Measurements from ENCODE around the gene HSPA4. TPM values are rescaled to one million over a fixed set of nuclear protein-coding genes. Genes with fewer than 3 reads are reported as not detected.
A peak's percentile ranks its signal among the peaks of the same experiment; 100 is the strongest.
"Not testable (repeated sequence)": the region's sequence is repeated elsewhere in the genome, so short reads cannot be mapped to it uniquely, and the experiment has no call there.

The HSPA4 gene
- total RNA-seq = 140 TPM

- FAIRE-seq (no peak), DNase-seq (ENCODE audit: low spot score in 2 of 2) (peak; percentile 95 to 98)
Observed at GRCh38 chr5:133051542-133052316, at the start of gene HSPA4. TSS of gene HSPA4 (plus strand) at chr5:133052013. CDS start at chr5:133052251, 238 bp downstream.

- no peak for FAIRE-seq
Observed at GRCh38 chr5:133006653-133007052, 45.2 kb upstream of the HSPA4 start.

GRCh38 chr5:133008455-133008854 lies 43.4 kb upstream of the HSPA4 start:
- DNase-seq (ENCODE audit: low spot score in 2 of 2); FAIRE-seq: not testable (repeated sequence)

More at GRCh38 chr5:133006653-133007052, 45.2 kb upstream of the HSPA4 start:
- no peak for DNase-seq (ENCODE audit: low spot score in 2 of 2)

DNA sequence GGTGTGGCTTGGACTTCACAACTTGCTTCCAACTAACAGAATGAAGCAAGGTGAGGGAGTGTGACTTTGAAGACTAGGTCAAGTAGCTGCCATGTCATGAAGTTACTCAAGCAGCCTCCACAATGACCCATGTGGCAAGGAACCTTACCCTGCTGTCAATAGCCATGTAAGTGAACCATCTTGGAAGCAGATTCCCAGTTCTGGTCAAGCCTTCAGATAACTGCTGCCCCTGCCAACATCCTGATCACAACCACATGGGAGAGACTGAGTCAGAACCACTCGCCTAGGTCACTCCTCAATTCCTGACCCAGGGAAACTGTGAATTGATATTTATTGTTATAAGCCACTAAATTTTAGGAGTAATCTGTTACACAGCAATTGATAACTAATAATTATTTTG lies 36.3 kb upstream of the HSPA4 start:
- no peak for FAIRE-seq
- no peak for DNase-seq (ENCODE audit: low spot score in 2 of 2)

DNA sequence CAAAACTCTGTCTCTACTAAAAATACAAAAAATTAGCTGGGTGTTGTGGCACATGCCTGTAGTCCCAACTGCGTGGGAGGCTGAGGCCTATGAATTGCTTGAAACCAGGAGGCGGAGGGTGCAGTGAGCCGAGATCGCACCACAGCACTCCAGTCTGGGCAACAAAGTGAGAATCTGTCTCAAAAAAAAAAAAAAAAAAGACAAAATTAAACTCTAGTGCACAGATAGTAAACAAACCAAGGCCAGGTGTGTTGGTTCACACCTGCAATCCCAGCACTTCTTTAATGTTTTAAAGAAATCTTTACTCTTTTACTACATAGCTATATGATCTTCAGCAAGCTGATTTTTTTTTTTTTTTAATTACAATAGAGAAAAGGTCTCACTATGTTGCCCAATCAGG lies 33.8 kb upstream of the HSPA4 start:
- FAIRE-seq = no peak
- DNase-seq (ENCODE audit: low spot score in 2 of 2) = no peak

DNA sequence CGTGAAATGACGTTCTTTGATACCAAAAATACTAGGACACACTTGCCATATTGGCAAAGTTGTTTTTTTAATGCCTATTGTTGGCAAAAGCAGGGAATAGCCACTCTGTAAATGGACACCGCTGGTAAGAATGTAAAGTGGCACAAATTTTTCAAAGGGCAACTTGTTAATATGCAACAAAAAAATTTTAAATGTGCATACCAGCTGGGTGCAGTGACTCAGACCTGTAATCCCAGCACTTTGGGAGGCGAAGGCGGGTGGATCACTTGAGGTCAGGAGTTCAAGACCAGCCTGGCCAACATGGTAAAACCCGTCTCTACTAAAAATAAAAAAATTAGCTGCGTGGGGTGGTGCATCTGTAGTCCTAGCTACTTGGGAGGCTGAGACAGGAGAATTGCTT lies 32.3 kb upstream of the HSPA4 start:
- FAIRE-seq; DNase-seq (ENCODE audit: low spot score in 2 of 2): not testable (repeated sequence)

DNA sequence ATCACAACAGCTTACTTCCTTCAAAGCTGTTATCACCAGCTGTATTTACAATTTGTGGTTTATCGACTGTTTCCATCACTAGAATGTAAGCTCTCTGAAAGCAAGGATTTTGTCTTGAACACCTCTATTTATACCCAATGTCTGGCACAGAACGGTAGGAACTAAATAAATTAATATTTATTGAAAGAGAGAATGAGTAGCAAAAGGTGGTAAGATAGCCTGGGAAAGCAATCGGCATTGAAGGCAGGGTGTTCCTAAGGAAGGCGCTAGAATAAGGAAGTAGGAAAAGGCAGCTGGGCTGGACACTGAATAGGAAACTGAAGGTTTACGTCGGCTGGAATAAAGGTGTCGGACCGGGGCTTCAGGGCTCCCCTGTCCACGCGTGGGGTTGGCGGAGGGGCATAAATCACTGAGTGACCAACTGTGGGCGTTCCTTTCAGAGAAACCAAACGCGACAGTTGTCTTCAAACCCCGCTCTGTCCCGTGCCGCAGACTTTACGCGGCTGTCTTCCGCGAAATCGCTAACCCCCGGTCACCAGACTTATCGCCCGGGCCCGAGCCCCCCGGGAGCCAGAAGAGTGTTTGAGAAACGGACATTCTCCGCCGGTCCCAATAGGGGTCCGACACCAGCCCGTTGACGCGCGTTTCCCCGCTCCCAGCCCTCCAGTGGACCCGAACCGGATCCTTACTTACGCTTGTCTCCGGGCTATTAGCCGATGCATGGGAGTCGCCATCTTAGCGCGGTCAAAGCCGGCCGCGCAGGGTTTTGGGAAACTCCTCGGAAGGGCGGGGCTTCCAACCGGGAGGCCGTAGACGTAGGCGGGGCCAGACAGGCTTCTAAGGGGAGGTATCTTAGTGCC lies 25.8 kb upstream of the HSPA4 start, which contains the start of gene ZCCHC10:
Gene ZCCHC10 (minus strand): TSS at position 746 of the 860 bp plus-strand sequence. CDS start 12 bp downstream, at position 734.
- FAIRE-seq (no peak), DNase-seq (ENCODE audit: low spot score in 2 of 2) (peak; percentile 69 to 89)

GRCh38 chr5:133026664-133027153 lies 25.1 kb upstream of the HSPA4 start:
- FAIRE-seq = no peak
- DNase-seq (ENCODE audit: low spot score in 2 of 2) = no peak

- DNase-seq (ENCODE audit: low spot score in 2 of 2) (no peak), FAIRE-seq (no peak)
Observed at GRCh38 chr5:133029416-133029815, 22.4 kb upstream of the HSPA4 start.

DNA sequence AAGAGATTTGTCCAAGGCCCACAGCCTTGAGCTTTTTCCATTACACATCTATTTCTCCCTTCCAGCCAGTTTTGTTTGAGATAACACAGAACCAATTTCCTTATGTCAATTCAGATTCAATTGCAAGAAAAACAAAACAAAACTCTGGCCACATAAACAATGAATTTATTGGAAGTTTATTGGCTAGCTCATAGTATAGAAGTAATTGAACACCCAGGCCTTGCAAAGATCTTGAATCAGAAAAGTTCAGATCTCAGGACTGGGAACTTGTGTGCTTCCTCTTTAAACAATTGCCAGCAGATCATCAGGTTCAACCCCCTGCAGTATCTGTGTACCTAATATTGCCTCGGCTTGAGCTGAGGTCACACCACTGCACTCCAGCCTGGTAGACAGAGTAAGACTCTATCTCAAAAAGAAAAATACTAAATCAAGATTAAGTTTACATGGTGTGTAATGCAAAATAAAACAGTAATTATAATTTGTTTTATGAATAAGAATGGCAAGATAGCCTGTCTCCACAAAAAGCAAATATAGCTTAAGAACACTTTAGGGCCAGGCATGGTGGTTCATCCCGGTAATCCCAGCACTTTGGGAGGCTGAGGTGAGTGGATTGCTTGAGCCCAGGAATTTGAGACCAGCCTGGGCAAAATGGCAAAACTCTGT lies 21.3 kb upstream of the HSPA4 start:
- FAIRE-seq (no peak), DNase-seq (ENCODE audit: low spot score in 2 of 2) (no peak)

GRCh38 chr5:133032852-133033742 lies 18.7 kb upstream of the HSPA4 start:
- FAIRE-seq = no peak
- DNase-seq (ENCODE audit: low spot score in 2 of 2) = no peak

GRCh38 chr5:133034064-133034463 lies 17.7 kb upstream of the HSPA4 start:
- FAIRE-seq (no peak), DNase-seq (ENCODE audit: low spot score in 2 of 2) (no peak)

- FAIRE-seq (no peak), DNase-seq (ENCODE audit: low spot score in 2 of 2) (no peak)
Observed at GRCh38 chr5:133035224-133035623, 16.6 kb upstream of the HSPA4 start.

- not testable (repeated sequence) for DNase-seq (ENCODE audit: low spot score in 2 of 2); FAIRE-seq
Observed at GRCh38 chr5:133036677-133037076, 15.1 kb upstream of the HSPA4 start.

DNA sequence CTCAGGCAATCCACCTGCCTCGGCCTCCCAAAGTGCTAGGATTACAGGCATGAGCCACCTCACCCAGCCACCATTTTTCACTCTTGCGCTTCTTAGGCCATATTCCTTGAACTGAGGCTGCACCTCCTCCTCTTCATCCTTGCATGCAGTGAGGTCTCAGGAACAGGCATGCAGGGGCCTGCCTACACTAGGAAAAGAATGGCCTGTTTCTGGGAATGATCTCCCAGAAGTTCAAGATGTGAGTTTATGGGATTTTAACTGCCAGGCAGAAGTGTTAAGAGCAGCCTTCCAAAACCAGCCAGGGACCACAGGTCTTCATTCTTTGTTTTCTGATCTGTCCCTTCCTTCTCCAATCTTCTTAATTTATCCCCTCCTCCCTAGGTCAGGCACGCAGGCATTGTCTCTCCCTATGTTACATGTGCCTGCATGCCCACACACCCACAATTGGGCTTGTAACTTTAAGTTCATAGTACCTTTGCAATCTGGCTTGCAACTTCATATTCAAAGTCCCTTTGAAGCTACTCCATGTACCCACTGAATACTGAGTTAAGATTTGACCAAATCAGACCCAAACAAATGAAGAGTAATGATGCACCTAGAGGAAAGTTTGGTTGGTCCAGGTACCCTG lies 10.5 kb upstream of the HSPA4 start:
- DNase-seq (ENCODE audit: low spot score in 2 of 2) (no peak), FAIRE-seq (no peak)

GRCh38 chr5:133041910-133042309 lies 9.9 kb upstream of the HSPA4 start:
- no peak for DNase-seq (ENCODE audit: low spot score in 2 of 2)
- no peak for FAIRE-seq

DNA sequence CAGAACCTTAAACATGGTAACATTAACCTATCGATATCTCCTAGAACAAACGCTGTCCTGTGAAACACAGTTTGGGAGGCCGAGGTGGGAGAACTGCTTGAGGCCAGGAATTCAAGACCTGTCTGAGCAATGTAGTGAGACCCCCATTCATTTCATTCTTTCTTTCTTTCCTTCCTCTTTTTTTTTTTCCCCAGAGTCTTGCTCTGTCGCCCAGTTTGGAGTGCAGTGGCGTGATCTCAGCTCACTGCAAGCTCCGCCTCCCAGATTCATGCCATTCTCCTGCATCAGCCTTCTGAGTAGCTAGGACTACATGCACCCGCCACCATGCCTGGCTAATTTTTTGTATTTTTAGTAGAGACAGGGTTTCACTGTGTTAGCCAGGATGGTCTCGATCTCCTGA lies 5.3 kb upstream of the HSPA4 start:
- not testable (repeated sequence) for FAIRE-seq

GRCh38 chr5:133047404-133047803 lies 4.4 kb upstream of the HSPA4 start:
- FAIRE-seq = no peak

More for the DNA sequence above, 5.3 kb upstream of the HSPA4 start:
- not testable (repeated sequence) for DNase-seq (ENCODE audit: low spot score in 2 of 2)

More at GRCh38 chr5:133047404-133047803, 4.4 kb upstream of the HSPA4 start:
- no peak for DNase-seq (ENCODE audit: low spot score in 2 of 2)

Measured in frontal cortex (tissue), 4 donors.